Mesenchymal stem cell (in vitro differentiated cells and primary cell): ENCODE data around the gene SLC25A21.
"Not testable (repeated sequence)": the region's sequence is repeated elsewhere in the genome, so short reads cannot be mapped to it uniquely, and the experiment has no call there.

Experiments
- DNase-seq: peaks from one replicate; pipeline ENCODE4 v3.0.0-alpha.2; 2013
- H2AFZ ChIP-seq: one replicate; pipeline ENCODE4 v1.6.1; 2013; ENCODE audit warnings: low read depth, mild to moderate bottlenecking, control low read depth, inconsistent platforms, low read length, moderate library complexity
- H2AK5ac ChIP-seq: 2 replicates; pipeline ENCODE4 v1.6.1; 2013; ENCODE audit warnings: low read length, moderate library complexity, mild to moderate bottlenecking, inconsistent platforms; ENCODE audit not compliant: severe bottlenecking
- H2BK120ac ChIP-seq: one replicate; pipeline ENCODE4 v1.6.1; 2013; ENCODE audit warnings: low read depth, mild to moderate bottlenecking, inconsistent platforms, low read length, moderate library complexity
- H2BK12ac ChIP-seq, 2 experiments: one replicate each; pipeline ENCODE4 v1.6.1; 2013; ENCODE audit warnings: inconsistent platforms in 2 of 2, low read length in 2 of 2, mild to moderate bottlenecking in 2 of 2, moderate library complexity in 2 of 2, control low read depth in 1 of 2
- H2BK15ac ChIP-seq: one replicate; pipeline ENCODE4 v1.6.1; 2013; ENCODE audit warnings: mild to moderate bottlenecking, low read depth, inconsistent platforms; ENCODE audit not compliant: poor library complexity, severe bottlenecking
- H2BK5ac ChIP-seq: 2 replicates; pipeline ENCODE4 v1.6.1; 2013; ENCODE audit warnings: low read depth, mild to moderate bottlenecking, low read length, control low read depth, inconsistent platforms; ENCODE audit not compliant: poor library complexity, severe bottlenecking
- H3K14ac ChIP-seq, 2 experiments: one replicate each; pipeline ENCODE4 v1.6.1; 2013; ENCODE audit warnings: inconsistent platforms in 2 of 2, low read length in 2 of 2, control low read depth in 1 of 2, mild to moderate bottlenecking in 1 of 2, moderate library complexity in 1 of 2
- H3K18ac ChIP-seq, 2 experiments: one replicate each; pipeline ENCODE4 v1.6.1; 2013; ENCODE audit warnings: inconsistent platforms in 2 of 2, low read length in 2 of 2, control low read depth in 1 of 2, low read depth in 1 of 2, mild to moderate bottlenecking in 1 of 2
- H3K23ac ChIP-seq, 2 experiments: one replicate each; pipeline ENCODE4 v1.6.1; 2013; ENCODE audit warnings: inconsistent platforms in 2 of 2, low read length in 2 of 2, mild to moderate bottlenecking in 2 of 2, moderate library complexity in 2 of 2, control low read depth in 1 of 2
- H3K27ac ChIP-seq: 2 replicates; pipeline ENCODE4 v1.5.1; 2013; ENCODE audit warnings: mild to moderate bottlenecking, moderate library complexity, low read length, control low read depth, inconsistent platforms; ENCODE audit not compliant: poor library complexity, severe bottlenecking
- H3K27me3 ChIP-seq, 2 experiments: 2 replicates each; pipeline versions ENCODE4 v1.6.1 to v1.7.0; 2013; ENCODE audit warnings: low read length in 2 of 2, mild to moderate bottlenecking in 2 of 2, moderate library complexity in 2 of 2, control low read depth in 1 of 2, inconsistent platforms in 1 of 2; ENCODE audit not compliant: control insufficient read depth in 1 of 2, insufficient read depth in 1 of 2
- H3K36me3 ChIP-seq, 2 experiments: 2 replicates each; pipeline versions ENCODE4 v1.6.1 to v1.7.0; 2013; ENCODE audit warnings: low read length in 2 of 2, control low read depth in 1 of 2, inconsistent platforms in 1 of 2, low read depth in 1 of 2, mild to moderate bottlenecking in 1 of 2; ENCODE audit not compliant: insufficient read depth in 2 of 2, control insufficient read depth in 1 of 2
- H3K4ac ChIP-seq, 2 experiments: one replicate each; pipeline ENCODE4 v1.6.1; 2013; ENCODE audit warnings: inconsistent platforms in 2 of 2, low read length in 2 of 2, mild to moderate bottlenecking in 2 of 2, moderate library complexity in 2 of 2, control low read depth in 1 of 2, low read depth in 1 of 2
- H3K4me1 ChIP-seq: 2 replicates; pipeline ENCODE4 v1.6.1; 2013; ENCODE audit warnings: low read depth, low read length, control low read depth; ENCODE audit not compliant: control insufficient read depth, insufficient read depth
- H3K4me2 ChIP-seq: 2 replicates; pipeline ENCODE4 v1.6.1; 2013; ENCODE audit warnings: low read length, mild to moderate bottlenecking, inconsistent platforms; ENCODE audit not compliant: poor library complexity, severe bottlenecking
- H3K4me3 ChIP-seq, 2 experiments: 2 replicates each; pipeline versions ENCODE4 v1.5.1 to v1.7.0; 2013; ENCODE audit warnings: low read length in 2 of 2, mild to moderate bottlenecking in 2 of 2, control low read depth in 1 of 2, low read depth in 1 of 2; ENCODE audit not compliant: insufficient read depth in 1 of 2
- H3K79me1 ChIP-seq: replicated peaks from 2 replicates; pipeline ENCODE4 v1.6.1; 2013; ENCODE audit warnings: mild to moderate bottlenecking, control low read depth, low read length, inconsistent platforms; ENCODE audit not compliant: poor library complexity, severe bottlenecking
- H3K9ac ChIP-seq: 2 replicates; pipeline ENCODE4 v1.7.0; 2013; ENCODE audit warnings: mild to moderate bottlenecking, low read length, moderate library complexity
- H3K9me3 ChIP-seq: 2 replicates; pipeline ENCODE4 v1.7.0; 2013; ENCODE audit warnings: mild to moderate bottlenecking, low read length; ENCODE audit not compliant: control insufficient read depth
- H4K8ac ChIP-seq: one replicate; pipeline ENCODE4 v1.6.1; 2013; ENCODE audit warnings: inconsistent platforms, mild to moderate bottlenecking, low read length, moderate library complexity
- H4K91ac ChIP-seq: one replicate; pipeline ENCODE4 v1.6.1; 2013; ENCODE audit warnings: mild to moderate bottlenecking, low read length, inconsistent platforms
- WGBS: methylation state at CpG from one replicate; pipeline ENCODE4 v1.1.7; 2013; ENCODE audit warnings: mixed read lengths; 5-methylcytosine and 5-hydroxymethylcytosine counted together

The SLC25A21 gene

DNA sequence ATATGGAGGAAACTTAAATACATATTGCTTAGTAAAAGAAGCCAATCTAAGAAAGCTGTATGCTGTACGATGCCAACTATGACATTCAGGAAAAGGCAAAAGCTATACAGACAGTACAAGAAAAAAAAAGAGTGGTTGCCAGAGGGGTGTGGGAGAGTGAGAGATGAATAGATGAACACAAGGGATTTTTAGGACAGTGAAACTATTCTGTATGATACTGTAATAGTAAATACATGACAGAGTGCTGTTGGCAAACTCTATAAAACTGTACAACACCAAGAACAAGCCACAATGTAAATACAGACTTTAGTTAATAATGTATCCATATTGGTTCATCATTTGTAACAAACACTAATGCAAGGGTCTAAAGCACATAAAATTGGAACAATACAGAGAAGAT lies 14.5 kb upstream of the SLC25A21 start:
- Histone ChIP-seq H3K18ac (no peak overlapping the region), H3K9ac (no peak overlapping the region), H4K91ac (no peak overlapping the region), H3K4me3 (no peak overlapping the region), H3K27me3 (no peaks in the 10 kb centered on the region), H2AFZ (no peak overlapping the region), H3K4me2 (no peak overlapping the region), H3K14ac (no peak overlapping the region), H3K4ac (no peak overlapping the region), H3K79me1 (no peaks in the 10 kb centered on the region), H2BK15ac (no peak overlapping the region), H2BK5ac (no peak overlapping the region), H3K36me3 (no peaks in the 10 kb centered on the region), H3K9me3 (no peaks in the 10 kb centered on the region), H3K4me1 (no peaks in the 10 kb centered on the region), H3K23ac (no peak overlapping the region), H4K8ac (no peak overlapping the region), H3K27ac (no peak overlapping the region), H2AK5ac (no peak overlapping the region), H2BK12ac (no peak overlapping the region), H2BK120ac (no peak overlapping the region)
- DNase-seq, result no peak
- WGBS, result 100% methylated on average over 1 of the region's 1 CpG

DNA sequence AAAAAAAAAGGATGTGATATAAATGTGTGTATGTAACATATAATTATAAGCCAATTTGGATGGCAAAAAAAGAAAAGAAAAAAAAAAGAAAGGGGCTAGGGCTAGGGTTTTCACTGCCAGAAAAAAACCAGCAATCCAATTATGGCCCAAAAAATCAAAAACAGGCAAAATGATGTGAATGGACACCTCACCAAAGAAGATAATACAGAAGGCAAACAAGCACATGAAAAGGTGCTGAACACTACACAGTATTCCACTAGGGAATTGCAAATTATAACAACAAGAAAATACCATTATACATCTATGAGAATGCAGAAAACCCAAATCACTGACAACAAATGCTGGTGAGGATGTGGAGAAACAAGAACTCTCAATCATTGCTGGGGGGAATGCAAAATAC lies 13.3 kb upstream of the SLC25A21 start:
- Histone ChIP-seq H2BK12ac (no peak overlapping the region), H3K23ac (no peak overlapping the region)

DNA sequence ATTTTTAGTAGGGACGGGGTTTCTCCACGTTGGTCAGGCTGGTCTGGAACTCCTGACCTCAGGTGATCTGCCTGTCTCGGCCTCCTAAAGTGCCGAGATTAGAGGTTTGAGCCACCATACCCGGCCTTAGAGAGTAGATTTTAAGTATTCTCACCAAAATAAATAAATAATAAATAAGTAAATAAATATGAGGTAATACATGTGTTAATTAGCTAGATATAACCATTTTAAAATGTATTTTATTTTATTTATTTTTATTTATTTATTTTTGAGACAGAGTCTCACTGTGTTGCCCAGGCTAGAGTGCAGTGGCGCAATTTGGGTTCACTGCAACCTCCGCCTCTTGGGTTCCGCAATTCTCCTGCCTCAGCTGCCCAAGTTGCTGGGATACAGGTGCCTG lies 12.1 kb upstream of the SLC25A21 start:
- not testable (repeated sequence) for H3K4me3 ChIP-seq, H2BK15ac ChIP-seq, H3K36me3 ChIP-seq, H3K14ac ChIP-seq, H2AK5ac ChIP-seq, H3K23ac ChIP-seq, H3K18ac ChIP-seq, H3K4me2 ChIP-seq, H3K27me3 ChIP-seq, H2BK5ac ChIP-seq, H2BK12ac ChIP-seq, H4K91ac ChIP-seq, H3K27ac ChIP-seq, H2AFZ ChIP-seq, DNase-seq, H3K9ac ChIP-seq, H4K8ac ChIP-seq, H3K79me1 ChIP-seq, H3K4me1 ChIP-seq, H3K4ac ChIP-seq, H2BK120ac ChIP-seq, H3K9me3 ChIP-seq
- 88% methylated on average over 5 of the region's 8 CpGs for WGBS

More for the DNA sequence above, 13.3 kb upstream of the SLC25A21 start:
- no peak overlapping the region for H2AK5ac ChIP-seq
- no peak overlapping the region for H4K8ac ChIP-seq
- no peak overlapping the region for H2BK5ac ChIP-seq
- H3K4ac ChIP-seq, result no peak overlapping the region
- DNase-seq, result no peak
- no peak overlapping the region for H3K18ac ChIP-seq
- no peaks in the 10 kb centered on the region for H3K27me3 ChIP-seq
- H4K91ac ChIP-seq, result no peak overlapping the region
- H3K9me3 ChIP-seq, result no peaks in the 10 kb centered on the region
- no peaks in the 10 kb centered on the region for H3K79me1 ChIP-seq
- no peak overlapping the region for H3K9ac ChIP-seq
- H2AFZ ChIP-seq, result no peak overlapping the region
- H3K4me1 ChIP-seq, result no peaks in the 10 kb centered on the region
- no peak overlapping the region for H3K14ac ChIP-seq
- no peak overlapping the region for H2BK15ac ChIP-seq
- H3K27ac ChIP-seq, result no peak overlapping the region
- no peak overlapping the region for H3K4me2 ChIP-seq
- no peaks in the 10 kb centered on the region for H3K36me3 ChIP-seq
- no peak overlapping the region for H2BK120ac ChIP-seq
- no peak overlapping the region for H3K4me3 ChIP-seq

DNA sequence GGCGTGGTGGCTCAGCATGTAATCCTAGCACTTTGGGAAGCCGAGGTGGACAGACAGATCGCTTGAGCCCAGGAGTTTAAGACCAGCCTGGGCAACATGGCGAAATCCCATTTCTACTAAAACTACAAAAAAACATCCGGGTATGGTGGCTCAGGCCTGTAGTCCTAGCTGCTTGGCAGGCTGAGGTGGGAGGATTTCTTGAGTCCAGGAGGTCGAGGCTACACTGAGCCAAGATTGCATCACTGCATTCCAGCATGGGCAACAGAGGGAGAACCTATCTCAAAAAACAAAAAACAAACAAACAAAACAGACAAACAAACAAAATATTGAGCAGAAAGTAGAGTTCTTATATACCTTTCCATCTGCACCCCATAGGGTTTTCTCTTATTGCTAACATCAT lies 9.0 kb upstream of the SLC25A21 start:
- Histone ChIP-seq H2AK5ac (no peak overlapping the region), H3K4me2 (no peak overlapping the region), H2BK12ac (no peak overlapping the region), H3K18ac (no peak overlapping the region), H2AFZ (no peak overlapping the region), H4K91ac (no peak overlapping the region), H3K4ac (no peak overlapping the region), H3K14ac (no peak overlapping the region), H3K9me3 (no peaks in the 10 kb centered on the region), H3K36me3 (no peaks in the 10 kb centered on the region), H3K79me1 (no peaks in the 10 kb centered on the region), H2BK120ac (no peak overlapping the region), H3K27me3 (no peaks in the 10 kb centered on the region), H3K23ac (no peak overlapping the region), H4K8ac (no peak overlapping the region), H3K4me1 (no peaks in the 10 kb centered on the region), H2BK5ac (no peak overlapping the region), H3K27ac (no peak overlapping the region), H3K4me3 (no peak overlapping the region), H2BK15ac (no peak overlapping the region), H3K9ac (no peak overlapping the region)
- no peak for DNase-seq
- 93% methylated on average over 5 of the region's 6 CpGs for WGBS
